Measurements from ENCODE around the gene MOXD1.
"Not testable (repeated sequence)": the region's sequence is repeated elsewhere in the genome, so short reads cannot be mapped to it uniquely, and the experiment has no call there.

Gene MOXD1

DNA sequence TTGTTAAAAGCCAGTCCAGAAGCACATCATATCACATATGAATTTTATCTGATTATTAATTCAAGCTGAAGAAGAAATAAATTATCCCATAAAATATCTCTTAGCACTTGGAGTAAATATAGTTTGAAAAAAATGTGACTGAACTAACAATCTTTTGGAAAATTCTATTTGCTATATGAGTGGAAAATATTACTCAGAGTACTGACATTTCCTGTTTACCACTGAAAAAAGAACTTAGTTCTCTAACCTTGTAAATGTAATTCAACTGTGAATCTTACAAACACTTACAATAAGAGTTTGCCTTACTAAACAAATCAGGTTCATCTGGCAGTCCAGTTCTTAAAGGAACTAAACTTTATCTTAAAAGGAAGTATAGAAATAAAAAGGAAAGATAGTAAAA is 44.2 kb downstream of the MOXD1 start:
- FAIRE-seq (no peak), DNase-seq (ENCODE audit: insufficient read length, low spot score) (no peak)

DNA sequence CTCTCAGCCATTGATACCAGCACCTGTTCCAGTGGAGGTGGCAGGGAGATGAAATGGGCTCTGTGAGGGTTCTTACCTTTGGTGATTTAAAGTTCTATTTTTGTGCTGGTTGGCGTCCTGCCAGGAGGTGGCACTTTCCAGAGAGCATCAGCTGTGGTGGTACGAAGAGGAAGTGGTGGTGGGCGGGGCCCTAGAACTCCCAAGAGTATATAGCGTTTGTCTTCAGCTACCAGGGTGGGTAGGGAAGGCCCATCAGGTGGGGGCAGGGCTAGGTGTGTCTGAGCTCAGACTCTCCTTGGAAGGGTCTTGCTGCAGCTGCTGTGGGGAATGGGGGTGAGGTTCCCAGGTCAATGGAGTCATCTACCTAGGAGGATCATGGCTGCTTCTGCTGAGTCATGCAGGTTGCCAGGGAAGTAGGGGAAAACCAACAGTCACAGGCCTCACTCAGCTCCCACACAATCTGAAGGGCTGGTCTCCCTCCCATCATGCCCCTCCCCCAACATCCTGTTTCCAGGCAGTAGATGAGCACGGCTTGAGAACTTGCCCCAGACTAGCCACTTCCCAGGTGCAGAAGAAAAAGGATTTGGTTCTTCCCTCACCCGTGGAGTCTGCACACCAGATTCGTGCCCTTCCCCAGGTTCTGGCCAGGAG is 46.6 kb downstream of the MOXD1 start:
- no peak for DNase-seq (ENCODE audit: insufficient read length, low spot score)
- FAIRE-seq = no peak

DNA sequence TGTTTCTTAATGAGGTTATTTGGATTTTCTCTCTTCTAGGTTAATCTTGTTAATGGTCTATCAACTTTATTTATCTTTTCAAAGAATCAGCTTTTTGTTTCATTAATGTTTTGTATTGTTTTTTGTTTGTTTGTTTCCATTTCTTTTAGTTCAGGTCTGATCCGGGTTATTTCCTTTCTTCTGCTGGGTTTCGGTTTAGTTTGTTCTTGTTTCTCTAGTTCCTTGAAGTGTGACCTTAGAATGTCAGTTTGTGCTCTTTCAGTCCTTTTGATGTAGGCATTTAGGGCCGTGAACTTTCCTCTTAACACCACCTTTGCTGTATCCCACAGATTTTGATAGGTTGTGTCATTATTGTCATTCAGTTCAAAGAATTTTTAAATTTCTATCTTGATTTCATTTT is 49.3 kb downstream of the MOXD1 start:
- not testable (repeated sequence) for DNase-seq (ENCODE audit: insufficient read length, low spot score); FAIRE-seq

DNA sequence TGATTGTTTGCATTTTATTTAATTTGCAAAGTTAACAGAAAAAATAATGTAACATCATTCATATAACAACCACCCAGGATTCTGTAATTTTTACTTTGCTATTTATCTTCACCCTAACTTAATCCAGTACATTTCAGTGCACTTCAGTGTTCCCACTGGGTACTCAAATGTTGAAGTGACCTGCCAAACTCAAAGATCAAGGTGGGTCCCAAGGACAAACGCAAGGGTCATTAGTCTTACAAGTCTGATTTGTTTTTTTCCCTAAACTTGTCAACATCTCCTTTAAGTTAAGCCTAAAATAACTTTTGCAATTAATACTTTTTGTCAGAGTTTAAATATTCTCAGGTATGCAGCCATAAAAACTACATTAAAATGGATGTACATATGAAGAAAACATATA is 53.0 kb downstream of the MOXD1 start:
- FAIRE-seq (no peak), DNase-seq (ENCODE audit: insufficient read length, low spot score) (no peak)

DNA sequence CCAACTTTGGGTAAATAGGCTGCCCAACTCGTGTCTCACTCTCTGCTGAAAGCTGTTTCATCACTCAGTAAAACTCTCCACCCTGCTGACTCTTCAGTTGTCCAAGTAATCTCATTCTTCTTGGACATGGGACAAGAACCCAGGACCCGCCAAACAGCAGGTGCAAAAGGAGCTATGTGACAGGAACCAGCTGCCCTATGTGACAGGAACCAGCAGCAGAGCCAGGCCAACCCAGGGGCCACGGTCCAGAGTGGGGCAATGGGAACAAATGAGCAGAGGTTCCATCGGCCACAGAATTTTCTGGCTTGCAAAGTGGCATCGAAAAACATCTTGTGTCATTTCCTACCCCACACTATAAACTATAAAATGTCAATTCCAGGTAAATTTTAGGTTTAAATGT is 56.5 kb downstream of the MOXD1 start:
- DNase-seq (ENCODE audit: insufficient read length, low spot score) = no peak
- FAIRE-seq = no peak

DNA sequence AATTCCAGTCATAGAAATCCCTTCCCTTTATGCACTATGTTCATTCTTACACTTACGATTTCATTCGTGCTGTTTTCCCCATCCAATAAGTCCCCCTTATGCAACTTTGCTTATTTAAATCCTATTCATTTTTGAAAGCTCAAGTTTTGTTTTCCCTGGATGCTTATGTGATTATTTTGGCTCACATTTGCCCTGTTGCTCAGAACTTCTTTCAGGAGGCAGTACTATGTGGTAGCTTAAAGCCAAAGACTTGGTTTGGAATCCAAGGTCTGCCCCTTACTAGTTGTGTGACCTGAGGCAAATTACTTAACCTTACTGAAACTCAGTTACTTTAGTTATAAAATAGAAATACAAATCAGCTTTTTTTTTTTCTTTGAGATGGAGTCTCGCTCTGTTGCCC is 59.6 kb downstream of the MOXD1 start:
- no peak for FAIRE-seq
- no peak for DNase-seq (ENCODE audit: insufficient read length, low spot score)

DNA sequence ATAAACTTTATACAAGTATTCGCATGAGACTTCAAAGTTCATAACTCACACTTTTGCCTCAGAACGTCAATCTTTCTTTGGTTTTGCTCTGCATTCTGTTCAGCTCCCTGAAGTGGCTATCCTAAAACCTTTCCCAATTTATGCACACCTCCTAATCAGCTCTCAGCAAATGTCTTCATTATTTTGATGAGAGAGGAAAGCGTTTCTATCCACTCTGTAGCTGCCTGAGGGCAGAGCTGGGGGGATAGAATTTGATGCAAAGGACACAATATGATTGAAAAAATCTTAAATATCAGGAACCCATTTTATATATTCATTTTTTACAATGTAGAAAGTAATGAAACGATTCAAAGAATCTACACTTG is 66.8 kb downstream of the MOXD1 start:
- DNase-seq (ENCODE audit: insufficient read length, low spot score) = no peak
- no peak for FAIRE-seq

DNA sequence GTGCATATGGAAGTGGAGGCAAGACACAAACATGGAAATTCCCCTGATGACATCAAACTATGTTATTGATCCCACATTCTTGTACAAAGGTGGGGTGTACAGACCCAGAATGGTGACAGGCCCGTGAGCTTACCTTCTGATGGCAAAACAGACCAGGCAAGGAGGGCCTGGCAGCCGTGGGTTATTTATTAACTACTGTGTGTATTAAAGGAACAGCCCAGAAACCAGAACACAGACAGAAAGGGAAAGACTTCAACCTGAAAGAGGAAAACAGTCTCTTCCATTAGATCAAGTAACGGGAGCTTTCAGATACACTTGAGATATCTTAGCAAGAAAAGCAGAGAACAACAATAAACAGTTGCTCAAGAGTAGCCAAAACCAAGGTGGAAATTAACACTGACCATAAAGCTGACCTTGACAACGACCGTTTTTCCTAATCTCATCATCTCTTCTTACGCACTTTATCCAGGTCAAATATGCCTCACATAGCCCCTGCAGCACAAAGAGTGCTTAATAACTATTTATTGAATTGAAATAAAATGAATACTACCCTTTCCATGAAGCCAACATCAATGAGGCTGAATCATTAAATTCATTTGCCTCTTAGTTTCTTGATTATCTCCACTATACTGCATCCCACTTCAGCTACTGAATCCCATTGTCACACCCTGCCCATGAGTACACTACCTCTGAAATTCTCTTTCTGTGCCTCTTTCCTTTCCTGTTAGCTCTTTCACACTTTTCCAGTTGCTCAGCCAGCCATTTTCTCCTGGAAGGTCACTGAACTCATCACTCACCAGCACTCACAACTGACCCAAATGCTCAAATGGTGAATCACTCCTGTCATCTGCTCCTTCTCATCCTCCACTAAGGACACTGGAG is 67.4 kb downstream of the MOXD1 start:
- DNase-seq (ENCODE audit: insufficient read length, low spot score) (peak; percentile 78), FAIRE-seq (peak; percentile 95)

DNA sequence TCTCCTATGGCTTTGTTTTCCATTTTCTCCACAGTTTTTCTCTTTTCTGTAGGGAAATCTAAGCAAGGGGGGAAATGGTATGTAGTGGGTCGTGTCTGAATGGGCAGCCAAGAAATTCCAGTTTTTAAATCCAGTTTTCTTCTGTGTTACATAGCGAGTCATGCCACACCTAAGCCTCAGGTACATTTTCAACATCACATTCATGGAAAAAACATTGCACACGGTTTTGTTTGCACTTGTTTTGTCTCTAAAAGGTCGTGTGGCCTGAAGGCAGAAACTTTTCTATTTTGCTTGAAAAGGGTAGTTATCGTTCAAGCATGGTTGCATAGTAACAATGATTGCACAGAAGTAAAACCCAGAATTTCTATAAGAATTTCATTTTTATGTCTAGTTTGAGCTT is 70.5 kb downstream of the MOXD1 start:
- no peak for DNase-seq (ENCODE audit: insufficient read length, low spot score)
- no peak for FAIRE-seq

DNA sequence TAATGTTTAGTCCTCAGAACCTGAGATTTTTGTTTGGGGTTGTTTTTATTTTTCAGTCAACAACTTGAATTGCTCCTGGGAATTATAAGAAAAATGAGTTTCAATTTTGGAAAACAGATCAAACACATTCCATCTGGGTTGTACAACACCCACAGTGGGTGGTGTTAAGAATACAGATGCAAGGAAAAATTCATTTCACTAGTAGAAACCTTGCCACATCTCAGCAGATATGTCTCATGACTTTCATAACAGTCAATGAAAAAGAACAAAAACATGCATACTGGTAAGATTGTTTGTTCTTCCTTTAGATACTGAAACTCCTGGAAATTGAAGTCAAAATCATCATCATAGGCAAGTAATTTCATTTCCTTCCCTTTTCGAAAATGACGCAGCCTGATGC is 78.9 kb downstream of the MOXD1 start:
- no peak for DNase-seq (ENCODE audit: insufficient read length, low spot score)

DNA sequence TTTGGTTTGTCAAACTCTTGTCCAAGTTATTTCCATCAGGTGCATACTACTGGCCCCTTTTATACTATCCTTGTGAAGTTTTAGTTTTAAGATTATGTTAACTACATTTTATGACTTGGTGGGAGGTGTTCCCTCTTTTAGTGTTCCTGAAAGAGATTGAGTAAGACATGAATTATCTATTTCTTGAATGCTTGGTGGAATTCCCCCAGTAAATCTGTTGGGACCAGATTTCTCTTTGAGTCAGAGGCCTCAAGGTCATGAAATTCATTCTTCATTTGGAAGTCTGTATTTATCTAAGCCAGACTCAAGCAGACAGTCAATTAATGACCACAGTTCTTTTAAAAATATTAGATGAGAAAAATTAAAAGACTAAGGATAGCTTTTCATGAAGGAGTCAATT is 81.3 kb downstream of the MOXD1 start:
- DNase-seq (ENCODE audit: insufficient read length, low spot score) = peak; percentile 10
- no peak for FAIRE-seq

More for the DNA sequence above, 78.9 kb downstream of the MOXD1 start:
- no peak for FAIRE-seq

DNA sequence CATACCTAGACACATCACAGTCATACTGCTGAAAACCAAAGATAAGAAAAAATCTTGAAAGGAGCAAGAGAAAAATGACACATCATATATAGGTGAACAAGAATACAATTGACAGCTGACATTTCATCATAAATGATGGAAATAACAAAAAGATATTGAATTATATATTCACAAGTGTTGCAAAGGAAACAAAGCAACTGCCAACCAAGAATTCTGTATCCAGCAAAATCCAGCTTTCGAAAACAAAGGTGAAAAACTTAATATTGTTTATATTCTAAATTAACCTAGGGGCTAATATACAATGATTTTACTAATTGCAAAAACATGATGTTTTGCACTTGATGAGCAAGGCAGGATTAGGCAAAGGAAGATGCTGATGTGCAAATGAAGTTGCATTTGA is 84.3 kb downstream of the MOXD1 start:
- DNase-seq (ENCODE audit: insufficient read length, low spot score) (no peak), FAIRE-seq (no peak)

DNA sequence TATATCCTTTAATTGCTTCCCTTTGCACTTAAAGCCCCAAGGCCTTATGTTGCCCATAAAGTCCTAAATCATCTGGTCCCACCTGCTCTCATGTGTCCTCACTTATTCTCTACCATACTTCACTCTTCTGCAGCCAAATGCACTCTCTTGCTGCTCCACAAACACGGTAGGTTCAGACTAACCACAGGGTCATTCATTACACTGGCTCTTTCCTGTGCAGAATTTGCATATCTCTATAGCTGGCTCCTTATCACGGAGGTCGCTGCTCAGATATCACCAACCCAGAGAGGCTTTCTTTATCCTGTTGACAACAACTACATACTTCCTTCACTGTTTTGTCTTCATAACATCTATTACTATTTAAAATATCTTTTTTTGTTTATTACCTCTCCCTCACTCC is 86.8 kb downstream of the MOXD1 start:
- no peak for FAIRE-seq

DNA sequence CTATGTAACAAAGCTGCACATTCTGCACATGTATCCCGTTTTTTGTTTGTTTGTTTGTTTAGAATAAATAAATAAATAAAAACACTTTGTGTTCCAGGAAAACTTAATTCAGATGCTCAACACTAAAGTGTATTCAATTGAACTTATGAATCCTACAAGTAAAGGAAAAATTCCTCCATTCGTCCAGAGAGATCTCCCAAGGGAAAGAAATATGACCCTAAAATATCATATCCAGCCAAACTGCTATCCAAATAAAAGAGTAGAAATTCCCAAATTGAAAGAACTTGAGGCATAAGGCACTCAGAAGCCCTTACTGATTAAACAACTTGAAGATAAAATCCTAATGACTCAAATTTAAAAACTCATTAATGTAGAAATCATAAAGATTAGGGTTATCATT is 90.4 kb downstream of the MOXD1 start:
- DNase-seq (ENCODE audit: insufficient read length, low spot score) = no peak
- no peak for FAIRE-seq

More for the DNA sequence above, 86.8 kb downstream of the MOXD1 start:
- DNase-seq (ENCODE audit: insufficient read length, low spot score) = no peak

DNA sequence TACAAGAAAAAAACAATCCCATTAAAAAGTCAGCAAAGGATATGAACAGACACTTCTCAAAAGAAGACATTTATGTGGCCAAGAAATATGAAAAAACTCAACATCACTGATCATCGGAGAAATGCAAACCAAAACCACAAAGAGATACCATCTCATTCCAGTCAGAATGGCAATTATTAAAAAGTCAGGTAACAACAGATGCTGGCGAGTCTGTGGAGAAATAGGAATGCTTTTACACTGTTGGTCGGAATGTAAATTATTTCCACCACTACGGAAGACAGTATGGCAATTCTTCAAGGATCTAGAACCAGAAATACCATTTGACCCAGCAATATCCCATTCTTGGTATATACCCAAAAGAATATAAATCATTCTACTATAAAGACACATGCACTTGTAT is 91.1 kb downstream of the MOXD1 start:
- not testable (repeated sequence) for FAIRE-seq; DNase-seq (ENCODE audit: insufficient read length, low spot score)

DNA sequence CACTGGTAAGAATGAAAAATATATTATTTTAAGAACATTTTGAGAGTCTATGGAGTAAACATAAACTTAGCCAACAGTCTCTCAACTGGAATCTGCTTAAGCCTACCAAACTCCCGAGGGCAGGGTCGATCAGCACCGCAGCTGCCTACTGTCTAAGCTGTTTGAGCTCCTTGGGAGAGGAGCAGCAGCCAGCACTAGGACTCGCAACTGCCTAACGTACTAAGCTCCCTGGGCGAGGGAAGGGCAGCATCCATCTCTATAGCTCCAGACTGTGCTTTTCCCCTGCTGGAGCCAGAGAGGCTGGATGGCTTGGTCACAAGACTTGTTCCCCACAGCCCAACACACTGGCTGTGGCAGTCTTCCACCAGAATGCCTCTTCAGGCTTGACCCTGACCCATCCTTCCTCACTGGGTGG is 96.4 kb downstream of the MOXD1 start:
- DNase-seq (ENCODE audit: insufficient read length, low spot score) = no peak
- peak; percentile 9 for FAIRE-seq

DNA sequence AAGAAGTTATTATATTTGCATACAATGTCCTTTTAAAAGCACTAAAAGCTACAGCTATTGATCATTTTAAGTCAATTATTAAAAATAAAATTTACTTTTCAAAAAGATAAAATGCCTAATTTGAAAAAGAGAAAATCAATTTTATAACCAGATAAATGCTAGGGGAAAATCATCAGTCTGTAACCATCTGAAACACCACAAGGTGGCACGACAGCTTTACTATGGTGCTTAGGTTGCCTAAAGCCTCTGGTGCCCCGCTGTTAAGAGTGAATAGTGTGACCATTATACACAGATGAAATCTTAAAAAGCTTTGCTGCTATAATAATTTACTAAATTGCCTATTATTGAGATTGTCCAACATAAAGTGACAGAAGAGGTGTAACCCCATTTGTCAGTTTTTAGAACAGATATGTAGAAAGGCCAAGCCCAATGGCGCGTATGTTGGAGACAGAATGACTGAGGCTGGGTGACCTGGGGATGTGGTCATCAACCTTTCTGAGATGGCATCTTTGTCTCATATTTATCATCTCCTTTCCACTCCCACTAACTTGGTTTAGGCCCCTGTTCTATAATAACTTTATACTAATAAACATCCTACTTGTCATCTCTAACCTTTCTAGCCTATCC is 100.8 kb downstream of the MOXD1 start:
- peak; percentile 32 for DNase-seq (ENCODE audit: insufficient read length, low spot score)
- no peak for FAIRE-seq

DNA sequence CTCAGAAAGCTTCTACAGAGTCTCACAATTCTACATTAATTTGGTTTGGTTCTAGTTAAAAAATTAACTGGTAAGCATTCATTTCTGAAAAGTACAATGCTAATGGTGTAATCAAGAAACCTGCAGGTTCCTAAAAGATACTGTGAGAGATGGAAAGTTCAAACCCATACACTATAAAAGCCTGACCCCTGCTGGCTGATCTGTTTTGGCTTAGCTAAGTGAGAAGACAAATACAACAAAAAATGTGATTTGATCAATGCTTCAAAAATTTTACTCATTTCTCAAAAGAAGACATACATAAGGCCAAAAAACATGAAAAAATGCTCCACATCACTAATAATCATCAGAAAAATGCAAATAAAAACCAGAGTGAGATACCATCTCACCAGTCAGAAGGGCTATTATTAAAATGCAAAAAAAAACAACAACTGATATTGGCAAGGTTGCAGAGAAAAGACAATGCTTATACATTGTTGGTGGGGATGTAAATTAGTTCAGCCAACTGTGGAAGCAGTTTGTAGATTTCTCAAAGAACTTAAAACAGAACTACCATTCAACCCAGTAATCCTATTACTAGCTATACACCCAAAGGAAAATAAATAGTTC is 102.8 kb downstream of the MOXD1 start:
- FAIRE-seq (no peak), DNase-seq (ENCODE audit: insufficient read length, low spot score) (peak; percentile 8)

DNA sequence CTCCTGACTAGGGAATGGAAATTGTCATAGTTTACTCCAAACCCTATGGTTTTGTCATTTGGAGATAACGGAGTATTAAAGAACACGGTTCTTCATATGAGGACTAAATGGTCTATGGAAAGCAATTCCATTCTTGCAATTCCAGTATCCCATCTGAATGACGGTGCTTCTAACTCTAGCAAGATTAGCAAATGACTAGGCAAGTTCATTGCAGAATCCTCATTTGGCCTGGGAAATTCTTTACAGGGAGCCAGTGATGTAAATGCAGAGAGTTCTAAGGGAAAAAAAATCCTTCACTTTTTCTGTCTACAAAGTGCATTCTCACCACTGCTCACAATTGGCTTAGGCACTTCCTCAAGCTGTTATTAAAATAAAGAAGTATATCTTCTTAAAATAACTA is 111.5 kb downstream of the MOXD1 start:
- DNase-seq (ENCODE audit: insufficient read length, low spot score) = no peak
- FAIRE-seq = no peak

DNA sequence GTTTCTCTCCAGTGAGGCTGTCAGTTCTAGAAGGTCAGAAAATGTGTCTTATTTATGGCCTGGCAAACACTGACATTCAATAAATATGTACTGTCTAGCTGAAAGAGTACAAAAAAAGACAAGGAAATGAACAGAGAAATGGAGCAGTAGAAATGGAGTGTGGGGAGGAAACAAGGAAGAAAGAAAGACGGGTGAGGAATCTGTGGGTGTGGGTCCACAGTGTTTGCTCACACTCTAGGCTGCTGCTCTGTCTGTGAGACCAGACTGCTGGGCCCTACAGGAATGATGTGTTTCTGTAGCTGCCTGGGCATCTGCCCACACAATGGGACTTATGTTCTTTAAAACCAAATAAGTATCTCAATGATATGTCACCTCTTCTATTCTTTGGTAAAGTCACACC is 114.2 kb downstream of the MOXD1 start:
- DNase-seq (ENCODE audit: insufficient read length, low spot score) = no peak

DNA sequence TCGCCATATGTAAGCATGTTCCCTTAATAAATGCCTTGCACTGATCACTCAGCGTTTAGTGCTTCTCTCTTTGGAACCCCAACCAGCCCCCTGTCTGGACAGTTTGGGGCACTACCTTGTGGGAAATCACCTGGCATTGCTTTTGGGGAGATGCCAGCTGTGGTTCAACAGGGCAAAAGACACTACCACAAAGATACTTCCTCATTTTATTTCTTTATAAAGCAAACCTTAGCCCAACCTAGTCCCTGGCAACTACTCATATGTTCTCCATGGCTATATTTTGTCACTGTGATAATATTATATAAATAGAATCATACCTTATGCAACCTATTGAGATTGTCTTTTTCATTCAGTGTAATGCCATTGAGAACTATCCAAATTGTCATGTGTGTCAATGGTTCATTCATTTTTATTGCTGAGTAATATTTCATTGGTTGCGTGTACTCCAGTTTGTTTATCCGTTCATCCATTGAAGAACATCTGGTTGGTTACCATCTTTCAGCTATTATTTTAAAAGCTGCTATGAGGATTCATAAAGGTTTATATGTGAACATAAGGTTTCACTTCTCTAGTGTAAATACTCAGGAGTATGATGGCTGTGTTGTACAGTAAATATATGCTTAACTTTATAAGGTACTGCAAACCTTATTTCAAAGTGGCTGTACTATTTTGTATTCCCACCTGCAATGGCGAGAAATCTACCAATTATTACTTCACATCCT is 114.8 kb downstream of the MOXD1 start:
- FAIRE-seq (no peak), DNase-seq (ENCODE audit: insufficient read length, low spot score) (no peak)

More for the DNA sequence above, 114.2 kb downstream of the MOXD1 start:
- no peak for FAIRE-seq

Measured in HTR-8/SVneo (cell line).